Prostate gland (tissue), 2 donors: ENCODE measurements around the gene KRT78. TPM values are rescaled to one million over a fixed set of nuclear protein-coding genes. Genes with fewer than 3 reads are reported as not detected.
"Not testable (repeated sequence)": the region's sequence is repeated elsewhere in the genome, so short reads cannot be mapped to it uniquely, and the experiment has no call there.

Experiments
- DNase-seq: peaks from one replicate; pipeline ENCODE4 v3.0.0-alpha.2; 2019; ENCODE audit warnings: low spot score
- H3K27ac ChIP-seq, 2 donors: fragments of 200-600 bp; sonication (generic); 2 replicates each; pipeline ENCODE4 v1.5.1; 2017 to 2019
- H3K27me3 ChIP-seq: fragments of 200-600 bp; sonication (generic); replicated peaks from 2 replicates; pipeline ENCODE4 v1.5.1; 2019; ENCODE audit not compliant: insufficient read depth
- H3K36me3 ChIP-seq, 2 donors: fragments of 200-600 bp; sonication (generic); 1 replicate in 1 of 2; 2 replicates in 1 of 2; pipeline versions ENCODE4 v1.5.1 to v1.8.1; 2017 to 2019
- H3K4me1 ChIP-seq: fragments of 200-600 bp; sonication (generic); replicated peaks from 2 replicates; pipeline ENCODE4 v1.5.1; 2019
- H3K4me3 ChIP-seq, 2 donors: fragments of 200-600 bp; sonication (generic); 2 replicates each; pipeline ENCODE4 v1.5.1; 2017 to 2019
- H3K9me3 ChIP-seq: fragments of 200-600 bp; sonication (generic); 2 replicates; pipeline ENCODE4 v1.5.1; 2017
- POLR2A ChIP-seq: fragments of 450-650 bp; IDR thresholded peaks from one replicate; pipeline ENCODE4 v1.6.1; 2016; ENCODE audit warnings: antibody characterized with exemption, mild to moderate bottlenecking
- POLR2AphosphoS5 ChIP-seq: sonication (generic); formaldehyde crosslinking; IDR thresholded peaks from one replicate; pipeline ENCODE4 v1.6.1; 2017; ENCODE audit warnings: antibody characterized with exemption
- WGBS: methylation state at CpG from one replicate; pipeline ENCODE4 v1.1.5; 2018; 5-methylcytosine and 5-hydroxymethylcytosine counted together
- intact Hi-C: fragments of 100-400 bp; cut with DNase I; formaldehyde crosslinking; loops from one replicate; pipeline ENCODE4 v1.14.2; 2022
- total RNA-seq, 2 donors: library from RNA; depleted of rRNA; stranded (reverse); fragments of >200 nt; gene quantifications; one replicate each; pipeline ENCODE4 v1.1.0, GENCODE V29; 2016
- TF ChIP-seq, protein P1 (sequence below), 4 experiments: fragments of 200-600 bp in 2 of 4; fragments of 450-650 bp in 2 of 4; sonication (generic) in 2 of 4; IDR thresholded peaks; 1 replicate in 3 of 4; 2 replicates in 1 of 4; pipeline ENCODE4 v1.5.1; 2016 to 2019; ENCODE audit warnings: antibody characterized with exemption in 4 of 4, mild to moderate bottlenecking in 2 of 4, moderate library complexity in 2 of 4

The KRT78 gene
- total RNA-seq, 2 donors from 2014 or later = 1.0 TPM; not detected in 1

DNA sequence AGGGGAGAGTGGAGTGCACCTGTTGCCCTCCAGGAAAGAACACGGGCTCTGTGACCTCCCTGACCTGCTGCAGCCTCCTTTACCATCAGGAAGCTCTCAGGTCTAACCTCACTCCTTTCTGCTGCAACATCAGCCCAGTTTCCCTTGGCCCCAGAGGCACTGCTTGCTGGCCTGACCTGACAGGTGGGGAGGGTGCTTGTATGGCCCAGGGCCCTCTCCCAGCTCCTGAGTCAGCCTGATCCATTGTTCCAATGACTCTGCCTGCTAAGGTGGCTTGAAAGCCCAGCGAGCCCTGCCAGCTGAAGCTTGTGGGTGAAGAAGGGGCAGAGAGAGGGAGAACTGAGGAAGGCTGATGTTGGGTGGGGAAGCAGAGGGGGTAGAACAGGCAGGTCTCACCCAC, 13.2 kb upstream of the KRT78 start:
- no peaks in the 10 kb centered on the region for H3K4me1 ChIP-seq
- H3K9me3 ChIP-seq = no peaks in the 10 kb centered on the region
- no peak overlapping the region for H3K4me3 ChIP-seq
- no peaks in the 10 kb centered on the region for H3K27me3 ChIP-seq
- no peak for DNase-seq
- TF ChIP-seq POLR2A = no peak
- TF ChIP-seq POLR2AphosphoS5 = no peak
- TF ChIP-seq, protein P1, sequence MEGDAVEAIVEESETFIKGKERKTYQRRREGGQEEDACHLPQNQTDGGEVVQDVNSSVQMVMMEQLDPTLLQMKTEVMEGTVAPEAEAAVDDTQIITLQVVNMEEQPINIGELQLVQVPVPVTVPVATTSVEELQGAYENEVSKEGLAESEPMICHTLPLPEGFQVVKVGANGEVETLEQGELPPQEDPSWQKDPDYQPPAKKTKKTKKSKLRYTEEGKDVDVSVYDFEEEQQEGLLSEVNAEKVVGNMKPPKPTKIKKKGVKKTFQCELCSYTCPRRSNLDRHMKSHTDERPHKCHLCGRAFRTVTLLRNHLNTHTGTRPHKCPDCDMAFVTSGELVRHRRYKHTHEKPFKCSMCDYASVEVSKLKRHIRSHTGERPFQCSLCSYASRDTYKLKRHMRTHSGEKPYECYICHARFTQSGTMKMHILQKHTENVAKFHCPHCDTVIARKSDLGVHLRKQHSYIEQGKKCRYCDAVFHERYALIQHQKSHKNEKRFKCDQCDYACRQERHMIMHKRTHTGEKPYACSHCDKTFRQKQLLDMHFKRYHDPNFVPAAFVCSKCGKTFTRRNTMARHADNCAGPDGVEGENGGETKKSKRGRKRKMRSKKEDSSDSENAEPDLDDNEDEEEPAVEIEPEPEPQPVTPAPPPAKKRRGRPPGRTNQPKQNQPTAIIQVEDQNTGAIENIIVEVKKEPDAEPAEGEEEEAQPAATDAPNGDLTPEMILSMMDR (IDR thresholded peaks at IDR 0.05) = no peak
- H3K27ac ChIP-seq = no peak overlapping the region
- H3K36me3 ChIP-seq = no peaks in the 10 kb centered on the region
- 72% methylated on average over 2 of the region's 2 CpGs for WGBS
- intact Hi-C loops = no loop called here

DNA sequence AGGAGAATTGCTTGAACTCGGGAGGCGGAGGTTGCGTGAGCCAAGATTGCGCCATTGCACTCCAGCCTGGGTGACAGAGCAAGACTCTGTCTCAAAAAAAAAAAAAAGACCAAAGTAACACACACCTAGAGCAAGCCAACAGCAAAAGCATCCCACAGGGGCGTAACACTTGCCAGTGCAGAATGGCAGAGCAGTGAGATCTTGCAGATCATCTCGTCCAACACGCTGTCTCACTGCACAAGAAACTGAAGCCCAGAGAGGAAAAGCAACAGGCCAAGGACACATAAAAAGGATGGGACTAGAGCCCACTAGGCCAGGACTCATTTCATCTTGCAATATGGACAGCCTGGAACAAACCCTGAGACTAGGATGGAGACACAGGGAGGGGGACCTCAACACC, 12.7 kb upstream of the KRT78 start:
- 95% methylated on average over 7 of the region's 7 CpGs for WGBS
- no peak for DNase-seq
- intact Hi-C loops = no loop called here

DNA sequence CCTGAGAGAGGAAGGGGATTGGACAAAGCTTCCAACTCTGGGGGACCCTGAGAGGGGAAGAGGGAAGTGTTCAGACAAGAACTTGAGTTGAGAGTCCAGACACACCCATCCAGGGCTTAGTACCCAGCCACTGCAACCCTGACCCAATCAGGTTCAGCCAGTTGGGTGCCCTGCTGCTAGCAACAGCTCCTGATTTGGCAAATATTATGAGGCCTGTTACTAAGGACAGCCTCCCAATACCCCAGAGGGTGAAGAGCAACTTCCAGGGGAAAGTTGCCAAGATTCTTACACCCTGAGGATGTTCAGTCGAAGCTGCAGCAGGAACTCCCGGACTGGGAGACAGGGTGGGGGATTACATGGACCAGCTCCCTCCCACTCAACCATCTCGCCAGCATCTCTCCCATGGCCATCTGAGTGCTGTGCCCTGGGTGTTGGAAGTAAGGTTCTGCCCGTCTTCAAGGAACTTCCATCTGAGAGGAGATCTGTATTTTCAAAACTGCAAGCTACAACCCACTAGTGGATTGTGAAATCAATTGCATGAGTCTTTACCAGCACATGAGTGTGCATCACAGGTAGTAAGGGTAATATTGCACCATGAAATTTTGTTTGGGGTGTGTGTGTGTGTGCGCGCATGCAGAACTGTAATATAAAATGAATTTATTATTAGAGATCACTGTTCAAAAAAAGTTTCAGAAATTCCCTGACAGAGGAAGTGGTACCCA, 11.5 kb upstream of the KRT78 start:
- no peak overlapping the region for H3K4me3 ChIP-seq
- H3K4me1 ChIP-seq = no peaks in the 10 kb centered on the region
- DNase-seq = no peak
- TF ChIP-seq, protein P1 (IDR thresholded peaks at IDR 0.05) = no peak
- TF ChIP-seq POLR2AphosphoS5 (no peak), POLR2A (no peak)
- no peaks in the 10 kb centered on the region for H3K27me3 ChIP-seq
- H3K27ac ChIP-seq = no peak overlapping the region
- H3K9me3 ChIP-seq = no peaks in the 10 kb centered on the region
- WGBS = 60% methylated on average over 6 of the region's 6 CpGs
- no peaks in the 10 kb centered on the region for H3K36me3 ChIP-seq
- intact Hi-C loops = no loop called here

More for the DNA sequence above, 12.7 kb upstream of the KRT78 start:
- Histone ChIP-seq H3K36me3 (no peaks in the 10 kb centered on the region), H3K27me3 (no peaks in the 10 kb centered on the region), H3K4me1 (no peaks in the 10 kb centered on the region), H3K9me3 (no peaks in the 10 kb centered on the region), H3K27ac (no peak overlapping the region), H3K4me3 (no peak overlapping the region)
- TF ChIP-seq, protein P1 (IDR thresholded peaks at IDR 0.05) = no peak
- TF ChIP-seq POLR2AphosphoS5 (no peak), POLR2A (no peak)

DNA sequence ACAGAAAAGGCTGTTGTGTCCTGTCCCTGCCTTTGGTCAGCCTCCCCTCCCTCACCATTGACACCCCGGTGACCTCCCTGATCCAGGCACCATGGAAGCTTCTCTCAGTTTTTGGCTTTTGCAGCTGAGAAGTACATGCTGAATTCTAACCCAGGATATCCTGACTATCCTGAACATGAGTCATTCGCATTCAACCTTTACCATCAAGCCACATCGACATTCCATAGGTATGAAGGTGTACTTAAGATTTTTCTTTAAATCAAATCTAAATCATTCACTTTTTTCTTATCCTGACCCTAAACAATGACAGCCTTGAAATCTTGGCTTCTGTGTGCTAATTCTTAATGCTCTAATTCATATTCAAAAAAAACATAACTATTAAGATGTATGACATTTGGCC, 8.7 kb upstream of the KRT78 start:
- H3K27ac ChIP-seq = no peak overlapping the region
- TF ChIP-seq, protein P1 (IDR thresholded peaks at IDR 0.05) = no peak
- TF ChIP-seq POLR2AphosphoS5 (no peak), POLR2A (no peak)
- H3K9me3 ChIP-seq = no peaks in the 10 kb centered on the region
- no peaks in the 10 kb centered on the region for H3K4me1 ChIP-seq
- H3K36me3 ChIP-seq = no peaks in the 10 kb centered on the region
- no peaks in the 10 kb centered on the region for H3K27me3 ChIP-seq
- 89% methylated on average over 3 of the region's 3 CpGs for WGBS
- DNase-seq = no peak
- H3K4me3 ChIP-seq = no peak overlapping the region
- intact Hi-C loops = no loop called here

DNA sequence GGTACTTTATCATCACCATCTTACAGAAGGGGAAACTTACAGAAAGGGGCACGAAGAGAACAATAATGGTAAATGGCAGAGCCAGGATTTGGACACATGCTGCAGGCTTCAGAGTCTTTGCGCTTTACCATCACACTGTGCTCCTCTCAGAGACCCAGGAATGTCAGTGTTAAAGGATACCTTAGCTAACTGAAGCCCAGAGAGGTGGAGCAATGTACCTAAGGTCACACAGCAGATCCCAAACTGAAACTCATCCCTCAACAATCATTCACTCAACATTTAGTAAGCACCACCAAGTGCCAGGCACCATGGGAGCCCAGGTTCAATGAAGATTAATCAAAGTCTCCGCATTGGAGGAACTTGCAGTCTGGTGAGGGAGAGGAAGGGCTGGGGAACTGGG, 8.0 kb upstream of the KRT78 start:
- Histone ChIP-seq H3K27ac (no peak overlapping the region), H3K4me1 (no peaks in the 10 kb centered on the region), H3K36me3 (no peaks in the 10 kb centered on the region), H3K27me3 (no peaks in the 10 kb centered on the region), H3K9me3 (no peaks in the 10 kb centered on the region), H3K4me3 (no peak overlapping the region)
- no peak for TF ChIP-seq POLR2A
- no peak for TF ChIP-seq POLR2AphosphoS5
- TF ChIP-seq, protein P1 (IDR thresholded peaks at IDR 0.05) = no peak
- intact Hi-C loops = no loop called here
- DNase-seq = no peak
- 70% methylated on average over 3 of the region's 3 CpGs for WGBS

DNA sequence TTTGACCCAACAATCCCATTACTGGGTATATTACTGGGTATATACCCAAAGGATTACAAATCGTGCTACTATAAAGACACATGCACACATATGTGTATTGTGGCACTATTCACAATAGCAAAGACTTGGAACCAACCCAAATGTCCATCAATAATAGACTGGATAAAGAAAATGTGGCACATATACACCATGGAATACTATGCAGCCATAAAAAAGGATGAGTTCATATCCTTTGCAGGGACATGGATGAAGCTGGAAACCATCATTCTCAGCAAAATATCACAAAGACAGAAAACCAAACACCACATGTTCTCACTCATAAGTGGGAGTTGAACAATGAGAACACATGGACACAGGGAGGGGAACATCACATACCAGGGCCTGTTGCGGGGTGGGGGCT, 7.3 kb upstream of the KRT78 start:
- intact Hi-C loops, H3K27ac ChIP-seq, H3K4me1 ChIP-seq, H3K36me3 ChIP-seq, H3K27me3 ChIP-seq, DNase-seq, H3K9me3 ChIP-seq, H3K4me3 ChIP-seq: not testable (repeated sequence)
- 96% methylated on average over 2 of the region's 2 CpGs for WGBS
